ENCODE data around the gene BICDL1. TPM values are rescaled to one million over a fixed set of nuclear protein-coding genes. Genes with fewer than 3 reads are reported as not detected.

Gene BICDL1
- polyA plus RNA-seq, 1 of the 3 experiments (the other 2 are of a cell fraction) = 0.35 TPM

DNA sequence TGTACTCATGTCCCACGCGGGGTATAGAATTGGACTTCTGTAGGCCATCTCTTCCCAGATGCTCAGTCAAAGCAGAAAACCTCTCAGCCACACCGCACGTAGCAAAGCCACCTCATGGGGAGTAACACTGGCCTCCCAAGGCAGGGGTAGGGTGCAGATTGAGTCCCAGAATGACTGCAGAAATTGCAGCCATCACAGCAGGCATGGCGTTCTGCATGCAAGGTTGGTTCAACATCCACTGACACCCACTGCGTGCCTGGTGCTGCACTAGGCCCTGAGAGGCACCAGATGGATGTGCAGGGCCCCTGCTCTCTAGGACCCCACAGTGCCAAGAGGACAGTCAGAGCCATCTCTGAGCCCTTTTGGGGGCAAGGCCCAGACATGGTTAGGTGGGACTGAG is 87.6 kb downstream of the BICDL1 start:
- no peak overlapping the region for H2AFZ ChIP-seq (ENCODE audit: low read depth)
- H3K36me3 ChIP-seq (replicated peaks in 1 of 2; ENCODE audit: control insufficient read depth in 1 of 2, insufficient read depth in 2 of 2, low read length in 1 of 2) = no peaks in the 10 kb centered on the region
- DNase-seq = no peak
- no peak overlapping the region for H3K4me3 ChIP-seq (ENCODE audit: low read depth in 2 of 2, low read length in 1 of 2)
- no peak overlapping the region for H3K27ac ChIP-seq (ENCODE audit: low read depth in 2 of 2, low read length in 1 of 2)
- 86% methylated on average over 5 of the region's 6 CpGs for WGBS (ENCODE audit: low lambda C conversion rate)
- CTCF ChIA-PET = no interaction called here
- H3K4me2 ChIP-seq = no peak overlapping the region
- H3K9me3 ChIP-seq = no peaks in the 10 kb centered on the region
- no peaks in the 10 kb centered on the region; a peak in 1 of 4 replicates for H3K4me1 ChIP-seq (ENCODE audit: control insufficient read depth in 1 of 2, insufficient read depth in 2 of 2, low read depth in 1 of 2, low read length in 1 of 2)
- no peak overlapping the region for H3K9ac ChIP-seq
- no peaks in the 10 kb centered on the region for H4K20me1 ChIP-seq (ENCODE audit: insufficient read depth)
- no peak for TF ChIP-seq POLR2AphosphoS5 (IDR thresholded peaks at IDR 0.05; ENCODE audit: low read depth, low read length)
- H3K9me2 ChIP-seq = no peaks in the 10 kb centered on the region
- H3F3A ChIP-seq (replicated peaks; ENCODE audit: insufficient read depth) = no peaks in the 10 kb centered on the region
- H3K79me2 ChIP-seq (ENCODE audit: insufficient read depth) = no peaks in the 10 kb centered on the region
- POLR2A ChIA-PET = no interaction called here
- no peaks in the 10 kb centered on the region; the same call in 1 of the 2 replicates for H3K27me3 ChIP-seq (ENCODE audit: insufficient read depth)

DNA sequence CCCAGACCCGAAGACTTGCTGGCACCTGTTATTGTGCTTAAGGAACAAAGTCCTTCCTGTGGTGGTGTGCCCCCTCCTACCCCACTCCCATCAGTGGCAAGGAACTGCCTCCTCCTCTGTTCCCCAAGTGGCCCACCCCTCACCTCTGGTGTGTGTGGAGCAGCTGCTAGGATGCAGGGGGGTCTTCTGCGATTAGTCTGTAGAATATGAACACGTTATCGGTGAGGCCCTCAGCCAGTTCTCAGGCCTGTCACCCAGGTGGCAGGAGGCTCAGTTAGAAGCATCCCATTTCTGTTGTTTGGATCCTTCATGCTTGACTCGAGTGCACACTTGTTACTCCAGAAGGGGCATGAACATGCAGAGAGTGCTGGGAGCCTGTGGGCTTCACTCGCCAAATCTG is 88.2 kb downstream of the BICDL1 start:
- no peaks in the 10 kb centered on the region for H3K9me3 ChIP-seq
- H2AFZ ChIP-seq (ENCODE audit: low read depth) = no peak overlapping the region
- ChIA-PET POLR2A (no interaction called here), CTCF (no interaction called here)
- H3K27ac ChIP-seq (ENCODE audit: low read depth in 2 of 2, low read length in 1 of 2) = no peak overlapping the region
- H3K4me1 ChIP-seq (ENCODE audit: control insufficient read depth in 1 of 2, insufficient read depth in 2 of 2, low read depth in 1 of 2, low read length in 1 of 2) = no peaks in the 10 kb centered on the region; a peak in 1 of 4 replicates
- WGBS (ENCODE audit: low lambda C conversion rate) = 82% methylated on average over 5 of the region's 6 CpGs
- DNase-seq = no peak
- no peak overlapping the region for H3K9ac ChIP-seq
- TF ChIP-seq SIN3A (IDR thresholded peaks at IDR 0.05; ENCODE audit: borderline replicate concordance, low read depth, low read length) = no peak
- TF ChIP-seq RFX5 (IDR thresholded peaks at IDR 0.05; ENCODE audit: low read length) = no peak
- TF ChIP-seq, protein P1, sequence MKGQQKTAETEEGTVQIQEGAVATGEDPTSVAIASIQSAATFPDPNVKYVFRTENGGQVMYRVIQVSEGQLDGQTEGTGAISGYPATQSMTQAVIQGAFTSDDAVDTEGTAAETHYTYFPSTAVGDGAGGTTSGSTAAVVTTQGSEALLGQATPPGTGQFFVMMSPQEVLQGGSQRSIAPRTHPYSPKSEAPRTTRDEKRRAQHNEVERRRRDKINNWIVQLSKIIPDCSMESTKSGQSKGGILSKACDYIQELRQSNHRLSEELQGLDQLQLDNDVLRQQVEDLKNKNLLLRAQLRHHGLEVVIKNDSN (IDR thresholded peaks at IDR 0.05; ENCODE audit: borderline replicate concordance, low read depth) = no peak
- TF ChIP-seq, protein P2, sequence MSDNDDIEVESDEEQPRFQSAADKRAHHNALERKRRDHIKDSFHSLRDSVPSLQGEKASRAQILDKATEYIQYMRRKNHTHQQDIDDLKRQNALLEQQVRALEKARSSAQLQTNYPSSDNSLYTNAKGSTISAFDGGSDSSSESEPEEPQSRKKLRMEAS (IDR thresholded peaks at IDR 0.05; ENCODE audit: low read depth) = no peak
- H3K9me2 ChIP-seq = no peaks in the 10 kb centered on the region
- no peak overlapping the region for H3K4me3 ChIP-seq (ENCODE audit: low read depth in 2 of 2, low read length in 1 of 2)
- H3K27me3 ChIP-seq (ENCODE audit: insufficient read depth) = no peaks in the 10 kb centered on the region; the same call in 1 of the 2 replicates
- no peaks in the 10 kb centered on the region for H3F3A ChIP-seq (replicated peaks; ENCODE audit: insufficient read depth)
- H3K36me3 ChIP-seq (replicated peaks in 1 of 2; ENCODE audit: control insufficient read depth in 1 of 2, insufficient read depth in 2 of 2, low read length in 1 of 2) = no peaks in the 10 kb centered on the region
- H3K4me2 ChIP-seq = no peak overlapping the region
- no peaks in the 10 kb centered on the region for H3K79me2 ChIP-seq (ENCODE audit: insufficient read depth)
- no peaks in the 10 kb centered on the region for H4K20me1 ChIP-seq (ENCODE audit: insufficient read depth)

DNA sequence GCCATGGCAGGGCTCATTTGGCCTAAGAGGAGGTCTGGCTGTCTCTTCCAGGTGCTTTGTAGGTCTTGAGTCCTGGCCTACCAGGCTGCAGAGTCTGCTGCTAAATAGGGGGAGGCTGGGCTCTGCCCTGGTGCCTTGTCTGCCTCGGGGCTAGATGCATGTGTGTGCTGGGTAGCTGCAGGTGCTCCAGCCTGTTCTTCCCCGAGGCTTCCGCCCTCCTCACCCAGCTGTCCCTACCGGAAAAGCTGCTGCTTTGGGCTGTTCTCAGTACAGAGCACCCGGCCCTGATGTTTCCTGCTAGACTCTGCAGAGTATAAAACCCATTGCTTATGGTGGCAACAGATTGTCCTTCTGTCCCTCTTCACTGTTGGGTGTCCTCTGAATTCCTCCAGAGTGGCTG is 89.8 kb downstream of the BICDL1 start:
- Histone ChIP-seq H3K4me1 (ENCODE audit: control insufficient read depth in 1 of 2, insufficient read depth in 2 of 2, low read depth in 1 of 2, low read length in 1 of 2) (no peaks in the 10 kb centered on the region; a peak in 1 of 4 replicates), H3K4me2 (no peak overlapping the region), H2AFZ (ENCODE audit: low read depth) (no peak overlapping the region), H3K27me3 (ENCODE audit: insufficient read depth) (no peaks in the 10 kb centered on the region; the same call in 1 of the 2 replicates), H3F3A (replicated peaks; ENCODE audit: insufficient read depth) (no peaks in the 10 kb centered on the region), H3K79me2 (ENCODE audit: insufficient read depth) (no peaks in the 10 kb centered on the region), H3K27ac (ENCODE audit: low read depth in 2 of 2, low read length in 1 of 2) (no peak overlapping the region), H4K20me1 (ENCODE audit: insufficient read depth) (no peaks in the 10 kb centered on the region), H3K36me3 (replicated peaks in 1 of 2; ENCODE audit: control insufficient read depth in 1 of 2, insufficient read depth in 2 of 2, low read length in 1 of 2) (no peaks in the 10 kb centered on the region), H3K9ac (no peak overlapping the region), H3K9me3 (no peaks in the 10 kb centered on the region), H3K9me2 (no peaks in the 10 kb centered on the region), H3K4me3 (ENCODE audit: low read depth in 2 of 2, low read length in 1 of 2) (no peak overlapping the region)
- ChIA-PET POLR2A (no interaction called here), CTCF (interaction anchor here (1.3 to 1.4 kb wide), 2 partner anchors 8 to 31 kb away, joined by 4 to 6 read pairs; no protein-coding TSS in a partner anchor)
- WGBS (ENCODE audit: low lambda C conversion rate) = 53% methylated on average over 5 of the region's 5 CpGs
- no peak for DNase-seq
- TF ChIP-seq, protein P3, sequence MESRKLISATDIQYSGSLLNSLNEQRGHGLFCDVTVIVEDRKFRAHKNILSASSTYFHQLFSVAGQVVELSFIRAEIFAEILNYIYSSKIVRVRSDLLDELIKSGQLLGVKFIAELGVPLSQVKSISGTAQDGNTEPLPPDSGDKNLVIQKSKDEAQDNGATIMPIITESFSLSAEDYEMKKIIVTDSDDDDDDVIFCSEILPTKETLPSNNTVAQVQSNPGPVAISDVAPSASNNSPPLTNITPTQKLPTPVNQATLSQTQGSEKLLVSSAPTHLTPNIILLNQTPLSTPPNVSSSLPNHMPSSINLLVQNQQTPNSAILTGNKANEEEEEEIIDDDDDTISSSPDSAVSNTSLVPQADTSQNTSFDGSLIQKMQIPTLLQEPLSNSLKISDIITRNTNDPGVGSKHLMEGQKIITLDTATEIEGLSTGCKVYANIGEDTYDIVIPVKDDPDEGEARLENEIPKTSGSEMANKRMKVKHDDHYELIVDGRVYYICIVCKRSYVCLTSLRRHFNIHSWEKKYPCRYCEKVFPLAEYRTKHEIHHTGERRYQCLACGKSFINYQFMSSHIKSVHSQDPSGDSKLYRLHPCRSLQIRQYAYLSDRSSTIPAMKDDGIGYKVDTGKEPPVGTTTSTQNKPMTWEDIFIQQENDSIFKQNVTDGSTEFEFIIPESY (IDR thresholded peaks at IDR 0.05; ENCODE audit: borderline replicate concordance, low read depth) = no peak
- TF ChIP-seq, protein P4, sequence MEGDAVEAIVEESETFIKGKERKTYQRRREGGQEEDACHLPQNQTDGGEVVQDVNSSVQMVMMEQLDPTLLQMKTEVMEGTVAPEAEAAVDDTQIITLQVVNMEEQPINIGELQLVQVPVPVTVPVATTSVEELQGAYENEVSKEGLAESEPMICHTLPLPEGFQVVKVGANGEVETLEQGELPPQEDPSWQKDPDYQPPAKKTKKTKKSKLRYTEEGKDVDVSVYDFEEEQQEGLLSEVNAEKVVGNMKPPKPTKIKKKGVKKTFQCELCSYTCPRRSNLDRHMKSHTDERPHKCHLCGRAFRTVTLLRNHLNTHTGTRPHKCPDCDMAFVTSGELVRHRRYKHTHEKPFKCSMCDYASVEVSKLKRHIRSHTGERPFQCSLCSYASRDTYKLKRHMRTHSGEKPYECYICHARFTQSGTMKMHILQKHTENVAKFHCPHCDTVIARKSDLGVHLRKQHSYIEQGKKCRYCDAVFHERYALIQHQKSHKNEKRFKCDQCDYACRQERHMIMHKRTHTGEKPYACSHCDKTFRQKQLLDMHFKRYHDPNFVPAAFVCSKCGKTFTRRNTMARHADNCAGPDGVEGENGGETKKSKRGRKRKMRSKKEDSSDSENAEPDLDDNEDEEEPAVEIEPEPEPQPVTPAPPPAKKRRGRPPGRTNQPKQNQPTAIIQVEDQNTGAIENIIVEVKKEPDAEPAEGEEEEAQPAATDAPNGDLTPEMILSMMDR (IDR thresholded peaks at IDR 0.05) = no peak
- TF ChIP-seq FOXJ3 (CRISPR knock-in tag; IDR thresholded peaks at IDR 0.05) (no peak), TEAD4 (IDR thresholded peaks at IDR 0.05; ENCODE audit: borderline replicate concordance, insufficient read depth) (no peak), FOXM1 (IDR thresholded peaks at IDR 0.05; ENCODE audit: low read depth) (no peak), YY1 (IDR thresholded peaks at IDR 0.05; ENCODE audit: low read depth) (no peak), NRF1 (IDR thresholded peaks at IDR 0.05; ENCODE audit: low read depth, low read length) (no peak)
- TF ChIP-seq, protein P2 (IDR thresholded peaks at IDR 0.05; ENCODE audit: low read depth) = no peak
- TF ChIP-seq, protein P5, sequence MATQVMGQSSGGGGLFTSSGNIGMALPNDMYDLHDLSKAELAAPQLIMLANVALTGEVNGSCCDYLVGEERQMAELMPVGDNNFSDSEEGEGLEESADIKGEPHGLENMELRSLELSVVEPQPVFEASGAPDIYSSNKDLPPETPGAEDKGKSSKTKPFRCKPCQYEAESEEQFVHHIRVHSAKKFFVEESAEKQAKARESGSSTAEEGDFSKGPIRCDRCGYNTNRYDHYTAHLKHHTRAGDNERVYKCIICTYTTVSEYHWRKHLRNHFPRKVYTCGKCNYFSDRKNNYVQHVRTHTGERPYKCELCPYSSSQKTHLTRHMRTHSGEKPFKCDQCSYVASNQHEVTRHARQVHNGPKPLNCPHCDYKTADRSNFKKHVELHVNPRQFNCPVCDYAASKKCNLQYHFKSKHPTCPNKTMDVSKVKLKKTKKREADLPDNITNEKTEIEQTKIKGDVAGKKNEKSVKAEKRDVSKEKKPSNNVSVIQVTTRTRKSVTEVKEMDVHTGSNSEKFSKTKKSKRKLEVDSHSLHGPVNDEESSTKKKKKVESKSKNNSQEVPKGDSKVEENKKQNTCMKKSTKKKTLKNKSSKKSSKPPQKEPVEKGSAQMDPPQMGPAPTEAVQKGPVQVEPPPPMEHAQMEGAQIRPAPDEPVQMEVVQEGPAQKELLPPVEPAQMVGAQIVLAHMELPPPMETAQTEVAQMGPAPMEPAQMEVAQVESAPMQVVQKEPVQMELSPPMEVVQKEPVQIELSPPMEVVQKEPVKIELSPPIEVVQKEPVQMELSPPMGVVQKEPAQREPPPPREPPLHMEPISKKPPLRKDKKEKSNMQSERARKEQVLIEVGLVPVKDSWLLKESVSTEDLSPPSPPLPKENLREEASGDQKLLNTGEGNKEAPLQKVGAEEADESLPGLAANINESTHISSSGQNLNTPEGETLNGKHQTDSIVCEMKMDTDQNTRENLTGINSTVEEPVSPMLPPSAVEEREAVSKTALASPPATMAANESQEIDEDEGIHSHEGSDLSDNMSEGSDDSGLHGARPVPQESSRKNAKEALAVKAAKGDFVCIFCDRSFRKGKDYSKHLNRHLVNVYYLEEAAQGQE (IDR thresholded peaks at IDR 0.05; ENCODE audit: low read depth, low read length) = no peak
